Measurements from ENCODE around the gene TSHZ2.
A peak's percentile ranks its signal among the peaks of the same experiment; 100 is the strongest.
"Not testable (repeated sequence)": the region's sequence is repeated elsewhere in the genome, so short reads cannot be mapped to it uniquely, and the experiment has no call there.

Gene TSHZ2

DNA sequence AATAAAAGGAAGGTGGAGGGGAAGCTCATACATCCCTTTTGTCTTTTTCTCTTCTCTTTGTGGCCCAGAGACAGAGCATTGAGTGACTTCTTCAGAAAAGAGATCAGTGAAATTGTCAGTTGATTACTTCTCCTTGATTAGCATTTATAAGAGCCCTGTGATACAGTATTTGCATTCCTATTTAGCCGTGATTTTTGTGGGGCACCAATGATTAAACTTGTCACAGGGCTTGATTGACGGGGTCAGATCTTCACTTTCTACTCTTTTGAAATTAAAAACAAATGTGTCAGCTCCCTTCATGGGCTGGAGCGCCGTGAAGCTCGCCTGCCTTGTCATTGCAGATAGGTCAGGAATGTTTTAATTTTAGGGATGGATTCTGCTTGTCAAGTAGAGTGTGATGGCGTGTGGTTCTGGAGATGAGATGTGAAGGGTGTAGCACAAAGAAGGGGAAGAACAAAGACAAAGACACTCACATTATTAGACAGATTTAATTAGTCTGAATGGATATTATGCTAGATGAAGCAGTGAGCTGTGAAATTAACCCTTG lies 454.7 kb downstream of the TSHZ2 start:
- peaks cover 6% of the 10 kb centered on the region for H3K27me3 Mint-ChIP-seq
- DNase-seq = no peak
- H3K9me3 Mint-ChIP-seq = no peaks in the 10 kb centered on the region
- H3K4me3 Mint-ChIP-seq = no peak overlapping the region
- ATAC-seq = no peak
- H3K4me1 Mint-ChIP-seq = no peaks in the 10 kb centered on the region
- H3K27ac Mint-ChIP-seq = no peak overlapping the region
- no peaks in the 10 kb centered on the region for H3K36me3 Mint-ChIP-seq (ENCODE audit: low read depth)

DNA sequence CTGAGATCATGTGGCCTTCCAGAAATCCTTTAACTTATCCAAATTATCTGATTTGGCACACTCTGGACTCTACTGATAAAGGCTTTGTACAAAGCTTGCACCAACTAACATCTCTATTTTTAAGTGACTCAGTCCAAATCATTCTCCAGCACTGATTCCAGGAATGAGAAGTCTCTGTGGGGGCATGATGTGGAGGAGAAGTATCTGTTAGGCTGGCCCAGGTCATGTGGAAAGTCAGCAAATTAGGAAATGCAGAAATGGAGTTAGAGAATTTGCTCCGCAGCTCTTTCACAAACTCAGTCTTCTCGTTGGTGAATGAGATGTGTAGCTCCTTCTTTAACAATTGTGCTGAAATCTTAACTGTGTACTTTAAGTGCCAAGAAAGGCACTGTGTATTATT lies 455.8 kb downstream of the TSHZ2 start:
- H3K4me3 Mint-ChIP-seq = no peak overlapping the region
- peaks cover 6% of the 10 kb centered on the region for H3K27me3 Mint-ChIP-seq
- DNase-seq (no peak), ATAC-seq (no peak)
- H3K36me3 Mint-ChIP-seq (ENCODE audit: low read depth) = no peaks in the 10 kb centered on the region
- no peaks in the 10 kb centered on the region for H3K4me1 Mint-ChIP-seq
- no peaks in the 10 kb centered on the region for H3K9me3 Mint-ChIP-seq
- H3K27ac Mint-ChIP-seq = no peak overlapping the region

DNA sequence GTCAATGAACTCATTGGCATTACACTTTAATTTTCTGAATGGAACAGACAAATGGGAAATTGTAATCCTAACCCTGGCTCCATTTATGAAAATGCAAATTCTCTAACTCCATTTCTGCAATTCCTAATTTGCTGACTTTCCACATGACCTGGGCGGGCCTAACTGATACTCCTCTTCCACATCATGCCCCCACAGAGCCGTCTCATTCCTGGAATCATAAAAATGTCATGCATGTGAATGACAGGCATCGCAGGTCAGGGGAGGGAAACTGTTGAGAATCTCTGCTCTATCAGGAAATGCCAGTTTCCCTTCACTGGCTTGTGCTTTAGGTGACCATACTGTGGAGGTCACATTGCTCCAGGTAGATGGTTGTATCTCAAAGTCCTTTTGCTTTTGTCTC lies 456.4 kb downstream of the TSHZ2 start:
- no peak overlapping the region for H3K4me3 Mint-ChIP-seq
- no peaks in the 10 kb centered on the region for H3K36me3 Mint-ChIP-seq (ENCODE audit: low read depth)
- ATAC-seq (no peak), DNase-seq (no peak)
- H3K9me3 Mint-ChIP-seq = no peaks in the 10 kb centered on the region
- H3K27ac Mint-ChIP-seq = no peak overlapping the region
- H3K27me3 Mint-ChIP-seq = peaks cover 4% of the 10 kb centered on the region
- H3K4me1 Mint-ChIP-seq = no peaks in the 10 kb centered on the region

DNA sequence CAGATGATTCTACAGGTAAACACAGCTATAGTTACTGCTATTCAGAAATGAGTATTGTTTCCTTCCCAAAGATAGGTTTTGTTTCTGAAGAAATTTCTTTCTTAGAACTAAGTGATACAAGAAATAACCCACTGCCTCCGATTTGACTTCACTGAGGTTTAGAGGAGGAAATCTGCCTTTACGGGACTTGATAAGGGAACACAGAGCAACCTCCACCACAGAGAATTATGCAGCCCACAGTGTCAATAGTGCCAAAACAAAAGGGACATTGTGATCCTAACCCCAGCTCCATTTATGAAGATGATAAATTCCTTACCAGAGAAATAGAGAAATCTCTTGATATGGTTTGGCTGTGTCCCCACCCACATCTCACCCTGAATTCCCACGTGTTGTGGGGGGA lies 456.8 kb downstream of the TSHZ2 start:
- no peak overlapping the region for H3K4me3 Mint-ChIP-seq
- no peaks in the 10 kb centered on the region for H3K4me1 Mint-ChIP-seq
- no peak overlapping the region for H3K27ac Mint-ChIP-seq
- peaks cover 3% of the 10 kb centered on the region for H3K27me3 Mint-ChIP-seq
- DNase-seq = no peak
- no peaks in the 10 kb centered on the region for H3K9me3 Mint-ChIP-seq
- ATAC-seq = no peak
- H3K36me3 Mint-ChIP-seq (ENCODE audit: low read depth) = no peaks in the 10 kb centered on the region

DNA sequence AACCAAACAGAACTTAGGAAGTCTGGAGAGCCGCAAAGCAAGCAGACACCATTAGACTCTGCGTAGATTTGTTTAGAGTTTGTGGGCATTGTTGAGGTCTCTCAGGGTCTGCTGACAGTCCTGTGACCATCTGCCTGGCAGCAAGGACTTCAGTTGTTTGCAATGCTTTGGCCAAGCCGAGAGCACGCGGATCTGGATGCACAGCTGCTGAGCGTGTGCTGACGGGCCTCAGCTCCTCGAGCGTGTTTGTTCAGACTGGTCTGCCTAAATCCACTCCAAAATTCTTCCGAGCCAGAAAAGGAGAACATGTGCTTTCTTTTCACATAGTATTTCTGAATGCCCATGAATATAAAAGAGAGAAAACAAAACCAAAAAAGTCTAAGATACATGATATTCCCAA lies 462.5 kb downstream of the TSHZ2 start:
- no peak for ATAC-seq
- H3K9me3 Mint-ChIP-seq = no peaks in the 10 kb centered on the region
- no peak overlapping the region for H3K27ac Mint-ChIP-seq
- no peak overlapping the region for H3K4me3 Mint-ChIP-seq
- no peaks in the 10 kb centered on the region for H3K4me1 Mint-ChIP-seq
- DNase-seq = no peak
- H3K27me3 Mint-ChIP-seq = no peaks in the 10 kb centered on the region
- H3K36me3 Mint-ChIP-seq (ENCODE audit: low read depth) = no peaks in the 10 kb centered on the region

DNA sequence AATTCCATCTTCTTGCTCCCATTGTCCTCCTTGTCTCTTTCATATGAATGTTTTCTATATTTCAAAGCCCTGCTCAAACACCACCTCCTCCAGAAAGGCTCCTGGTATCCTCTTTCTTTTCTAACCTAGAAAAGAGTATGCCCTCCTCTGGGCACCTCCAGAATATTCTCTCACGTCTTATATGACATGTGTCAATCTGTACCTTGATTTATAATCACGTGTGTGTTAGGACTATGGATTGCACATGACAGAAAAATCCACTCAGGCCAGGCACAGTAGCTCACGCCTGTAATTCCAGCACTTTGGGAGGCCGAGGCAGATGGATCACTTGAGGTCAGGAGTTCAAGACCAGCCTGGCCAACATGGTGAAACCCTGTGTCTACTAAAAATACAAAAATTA lies 464.8 kb downstream of the TSHZ2 start:
- H3K4me3 Mint-ChIP-seq; H3K36me3 Mint-ChIP-seq (ENCODE audit: low read depth); H3K4me1 Mint-ChIP-seq; DNase-seq; H3K27me3 Mint-ChIP-seq; ATAC-seq; H3K9me3 Mint-ChIP-seq; H3K27ac Mint-ChIP-seq: not testable (repeated sequence)

DNA sequence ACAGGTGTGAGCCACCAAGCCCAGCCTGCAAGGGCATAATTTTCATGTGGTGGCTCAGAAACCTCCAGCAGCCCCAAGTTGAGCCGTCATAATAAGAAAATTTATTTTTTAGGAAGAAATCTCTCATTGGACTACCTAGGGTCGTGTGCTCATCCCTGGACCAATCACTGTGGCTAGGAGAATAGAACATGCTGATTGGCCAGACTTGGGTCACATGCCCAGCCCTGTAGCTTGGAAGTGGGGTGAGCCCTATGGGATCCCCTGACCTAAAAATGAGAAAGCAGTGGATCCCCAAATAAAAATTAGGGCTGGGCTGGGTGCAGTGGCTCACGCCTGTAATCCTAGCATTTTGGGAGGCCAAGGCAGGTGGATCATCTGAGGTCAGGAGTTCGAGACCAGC lies 466.2 kb downstream of the TSHZ2 start:
- no peak for DNase-seq
- Mint-ChIP-seq H3K27me3 (no peaks in the 10 kb centered on the region), H3K36me3 (ENCODE audit: low read depth) (no peaks in the 10 kb centered on the region), H3K27ac (no peak overlapping the region), H3K4me1 (no peaks in the 10 kb centered on the region), H3K9me3 (no peaks in the 10 kb centered on the region), H3K4me3 (no peak overlapping the region)
- no peak for ATAC-seq

DNA sequence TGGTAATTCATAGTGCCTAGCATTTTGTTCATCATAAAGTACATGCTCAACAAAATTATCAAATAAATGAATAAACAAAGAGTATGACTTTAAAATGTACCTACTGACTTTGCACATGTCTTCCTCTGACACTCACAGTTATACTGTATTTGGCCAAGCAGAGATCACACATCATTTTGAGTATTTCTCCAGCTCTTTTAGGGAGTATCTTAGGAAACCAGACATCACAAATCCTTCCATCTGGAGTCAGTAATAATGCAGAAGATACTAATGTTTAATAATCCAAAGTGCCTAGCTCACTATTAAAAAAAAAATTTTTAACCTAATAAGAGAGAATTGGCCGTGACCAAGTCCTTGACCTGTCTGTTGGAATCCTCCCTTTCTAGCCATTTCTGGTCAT lies 466.9 kb downstream of the TSHZ2 start:
- Mint-ChIP-seq H3K4me1 (no peaks in the 10 kb centered on the region), H3K4me3 (no peak overlapping the region), H3K27me3 (no peaks in the 10 kb centered on the region), H3K9me3 (no peaks in the 10 kb centered on the region), H3K36me3 (ENCODE audit: low read depth) (no peaks in the 10 kb centered on the region), H3K27ac (no peak overlapping the region)
- DNase-seq (no peak), ATAC-seq (no peak)

DNA sequence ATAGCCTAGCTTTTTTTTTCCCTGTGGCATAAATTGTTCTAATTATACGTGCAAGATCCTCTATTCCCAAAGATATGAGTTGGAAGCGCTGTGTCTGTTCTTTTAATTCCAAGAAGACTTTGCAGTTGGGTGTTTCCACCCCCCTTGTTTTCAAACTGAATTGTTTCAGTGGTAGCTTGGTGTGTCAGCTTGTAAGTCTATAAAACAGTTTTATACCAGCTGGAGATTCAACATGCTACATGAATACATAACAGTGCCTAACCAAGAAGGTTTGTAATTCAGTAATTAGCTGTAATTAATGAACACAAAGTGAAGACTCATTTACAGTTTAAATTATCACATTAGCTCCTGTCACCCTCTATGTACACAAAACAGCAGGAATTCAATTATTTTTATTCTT lies 467.5 kb downstream of the TSHZ2 start:
- Mint-ChIP-seq H3K4me3 (no peak overlapping the region), H3K27me3 (no peaks in the 10 kb centered on the region), H3K36me3 (ENCODE audit: low read depth) (no peaks in the 10 kb centered on the region), H3K27ac (no peak overlapping the region), H3K4me1 (no peaks in the 10 kb centered on the region), H3K9me3 (no peaks in the 10 kb centered on the region)
- ATAC-seq (no peak), DNase-seq (no peak)

DNA sequence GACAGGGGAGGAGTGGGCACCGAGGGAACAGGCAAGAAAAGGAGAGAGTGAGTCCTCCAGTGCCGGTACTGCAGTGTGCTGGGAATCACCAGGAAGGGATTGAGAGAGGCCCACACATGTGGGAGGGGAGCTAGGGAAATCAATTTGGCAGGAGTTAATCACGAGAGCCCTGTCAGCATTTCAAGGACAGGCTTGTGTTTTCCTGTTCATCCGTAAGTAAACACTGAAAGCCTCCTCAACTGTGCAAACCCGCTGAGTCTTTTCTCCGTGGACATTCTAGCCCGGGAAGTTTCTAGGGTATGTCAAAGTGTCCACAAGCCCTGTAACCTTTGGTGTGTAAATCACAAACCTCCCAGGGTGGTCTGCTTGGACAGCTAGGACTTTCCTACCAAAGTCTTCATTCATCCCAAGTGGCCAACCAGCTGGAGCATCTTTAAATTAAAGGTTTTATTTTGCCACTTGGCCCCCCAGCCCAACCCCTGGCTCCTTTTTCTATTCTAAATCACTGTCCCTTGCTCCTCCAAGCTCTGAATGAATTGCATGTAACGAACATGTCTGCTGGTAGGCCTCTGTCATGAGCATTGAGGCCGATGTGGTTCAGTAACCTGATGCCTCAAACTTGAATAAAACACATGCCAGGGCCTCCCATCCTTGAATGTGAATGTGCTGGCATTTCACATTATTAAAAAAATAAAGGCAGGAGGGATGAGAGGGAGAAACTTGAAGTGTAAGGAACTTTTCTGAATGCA lies 472.4 kb downstream of the TSHZ2 start:
- DNase-seq = no peak
- Mint-ChIP-seq H3K9me3 (peaks cover 24% of the 10 kb centered on the region), H3K36me3 (ENCODE audit: low read depth) (peaks cover 14% of the 10 kb centered on the region), H3K27ac (no peak overlapping the region), H3K4me1 (peaks cover 11% of the 10 kb centered on the region), H3K27me3 (no peaks in the 10 kb centered on the region), H3K4me3 (no peak overlapping the region)
- no peak for ATAC-seq

DNA sequence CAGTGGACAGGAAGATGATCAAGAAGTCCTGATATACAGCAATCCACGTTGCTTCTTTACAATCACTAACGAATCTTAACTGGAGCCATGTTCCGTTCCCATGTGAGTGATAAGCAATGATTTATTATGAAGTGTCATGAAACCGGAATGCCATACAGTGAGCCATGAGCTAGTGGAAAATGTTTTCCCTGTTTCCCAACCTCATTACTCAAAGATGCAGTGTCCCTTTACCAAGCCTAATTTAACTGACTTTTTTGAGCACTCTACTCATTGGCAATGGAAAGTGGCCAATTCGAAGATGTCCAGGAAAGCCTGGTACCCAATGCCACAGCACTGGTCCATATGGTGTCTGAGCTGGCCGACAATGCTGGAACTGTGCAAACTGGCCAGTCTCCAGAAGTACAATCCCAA lies 473.2 kb downstream of the TSHZ2 start:
- Mint-ChIP-seq H3K4me3 (no peak overlapping the region), H3K9me3 (peaks cover 31% of the 10 kb centered on the region), H3K36me3 (ENCODE audit: low read depth) (peaks cover 14% of the 10 kb centered on the region), H3K4me1 (peaks cover 11% of the 10 kb centered on the region), H3K27me3 (no peaks in the 10 kb centered on the region), H3K27ac (no peak overlapping the region)
- DNase-seq = no peak
- no peak for ATAC-seq

DNA sequence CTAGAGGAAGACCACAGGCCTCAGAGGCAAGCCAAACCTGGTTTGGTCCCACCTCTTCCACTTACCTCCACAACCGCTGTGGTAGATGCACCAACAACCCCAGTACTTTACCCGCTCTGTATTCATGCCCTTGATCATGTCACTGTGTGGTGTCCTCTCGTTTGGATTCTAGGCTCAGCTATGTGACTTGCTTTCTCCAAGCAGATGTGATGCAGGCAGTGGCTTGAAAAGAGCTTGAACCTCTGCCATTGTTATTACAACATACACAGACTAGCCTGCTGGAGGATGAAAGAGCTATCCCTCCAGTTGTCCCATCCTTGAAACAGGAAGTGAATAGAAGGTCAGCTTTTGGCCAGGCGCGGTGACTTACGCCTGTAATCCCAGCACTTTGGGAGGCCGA lies 473.8 kb downstream of the TSHZ2 start:
- ATAC-seq (no peak), DNase-seq (no peak)
- H3K27me3 Mint-ChIP-seq = no peaks in the 10 kb centered on the region
- no peak overlapping the region for H3K4me3 Mint-ChIP-seq
- H3K9me3 Mint-ChIP-seq = peaks cover 31% of the 10 kb centered on the region
- no peak overlapping the region for H3K27ac Mint-ChIP-seq
- peaks cover 14% of the 10 kb centered on the region for H3K36me3 Mint-ChIP-seq (ENCODE audit: low read depth)
- peaks cover 11% of the 10 kb centered on the region for H3K4me1 Mint-ChIP-seq

DNA sequence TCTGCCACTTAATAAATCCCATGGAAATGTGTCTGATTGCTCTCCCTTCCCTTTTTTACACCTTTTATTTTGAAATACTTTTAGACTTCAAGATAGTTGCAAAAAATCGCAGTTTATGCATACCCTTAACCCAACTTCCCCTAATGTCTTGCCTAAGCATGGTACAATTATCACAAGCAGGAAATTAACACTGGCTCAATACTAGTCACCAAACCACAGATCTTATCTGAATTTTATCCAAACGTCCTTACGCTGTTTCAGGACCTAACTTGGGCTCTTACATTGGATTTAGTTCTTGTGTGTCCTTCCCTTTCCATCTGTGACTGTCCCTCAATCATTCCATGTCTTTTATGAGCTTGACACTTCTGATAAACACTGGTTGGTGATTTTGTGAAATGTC lies 475.2 kb downstream of the TSHZ2 start:
- DNase-seq = no peak
- Mint-ChIP-seq H3K36me3 (ENCODE audit: low read depth) (peaks cover 14% of the 10 kb centered on the region), H3K9me3 (peaks cover 36% of the 10 kb centered on the region), H3K27ac (no peak overlapping the region), H3K27me3 (no peaks in the 10 kb centered on the region), H3K4me3 (no peak overlapping the region), H3K4me1 (peaks cover 11% of the 10 kb centered on the region)
- no peak for ATAC-seq

DNA sequence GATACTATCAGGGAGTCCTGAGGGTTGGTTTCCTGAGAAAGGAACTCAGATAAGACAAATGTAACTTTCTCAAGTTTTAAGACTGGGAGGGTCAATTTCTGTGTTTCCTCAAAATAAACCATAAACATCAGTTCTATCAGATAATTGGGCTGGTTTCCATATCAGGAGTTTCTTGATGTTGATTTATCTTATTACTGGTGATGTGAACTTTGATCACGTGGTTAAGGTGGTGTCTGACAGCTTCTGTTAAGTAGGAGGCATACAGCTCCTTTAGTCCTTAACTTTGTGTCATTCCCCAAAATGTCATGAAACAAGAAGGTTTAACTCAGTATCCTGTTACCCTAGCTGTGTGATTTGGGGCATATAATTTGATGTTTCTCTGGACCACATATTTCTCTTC lies 476.3 kb downstream of the TSHZ2 start:
- peaks cover 39% of the 10 kb centered on the region for H3K9me3 Mint-ChIP-seq
- peaks cover 14% of the 10 kb centered on the region for H3K36me3 Mint-ChIP-seq (ENCODE audit: low read depth)

DNA sequence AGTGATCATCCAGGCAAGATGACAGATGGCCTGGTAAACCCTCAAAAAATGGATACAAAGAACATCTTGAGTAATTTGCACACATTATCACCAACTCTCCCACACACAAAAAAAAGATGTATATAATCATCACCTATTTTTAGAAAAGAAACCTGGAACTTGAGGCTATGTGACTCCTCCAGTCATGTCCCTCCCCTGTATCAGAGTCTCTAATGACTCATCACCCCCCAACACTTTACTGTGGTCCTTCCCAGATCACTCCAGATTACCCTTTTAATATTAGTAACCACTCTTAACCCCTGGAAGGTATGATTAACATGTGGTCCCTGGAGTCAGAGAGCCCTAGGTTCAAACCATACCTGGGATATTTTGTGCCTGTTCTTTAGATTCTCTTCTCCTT lies 476.7 kb downstream of the TSHZ2 start:
- Mint-ChIP-seq H3K36me3 (ENCODE audit: low read depth) (peaks cover 14% of the 10 kb centered on the region), H3K4me3 (no peak overlapping the region), H3K27me3 (no peaks in the 10 kb centered on the region), H3K27ac (peak overlapping the region; percentile 50), H3K9me3 (peaks cover 41% of the 10 kb centered on the region), H3K4me1 (peaks cover 11% of the 10 kb centered on the region)
- DNase-seq (no peak), ATAC-seq (peak; percentile 79)

More for the DNA sequence above, 476.3 kb downstream of the TSHZ2 start:
- no peaks in the 10 kb centered on the region for H3K27me3 Mint-ChIP-seq
- H3K4me3 Mint-ChIP-seq = no peak overlapping the region
- peak overlapping the region; percentile 50 for H3K27ac Mint-ChIP-seq
- peaks cover 11% of the 10 kb centered on the region for H3K4me1 Mint-ChIP-seq
- DNase-seq (no peak), ATAC-seq (peak; percentile 20)

DNA sequence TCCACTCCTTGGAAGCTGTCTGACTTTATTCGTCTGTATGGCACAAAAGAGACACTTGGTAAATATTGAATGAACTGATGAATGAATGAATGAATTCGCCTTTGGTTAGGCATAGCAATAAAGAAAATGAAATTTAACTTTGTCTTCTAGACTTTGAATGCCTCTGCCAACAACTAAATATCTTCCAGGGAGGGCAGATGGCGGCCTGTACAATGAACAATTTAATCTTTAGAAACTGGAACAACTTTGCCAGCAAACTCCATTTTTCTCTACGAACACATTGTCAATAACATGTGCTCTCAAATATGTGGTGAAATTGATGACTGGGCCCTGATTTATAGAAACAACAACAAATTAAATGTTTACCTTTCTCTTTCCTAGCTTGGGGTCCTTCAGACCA lies 480.9 kb downstream of the TSHZ2 start:
- DNase-seq (no peak), ATAC-seq (no peak)
- Mint-ChIP-seq H3K9me3 (peaks cover 39% of the 10 kb centered on the region), H3K27me3 (no peaks in the 10 kb centered on the region), H3K27ac (no peak overlapping the region), H3K4me3 (no peak overlapping the region), H3K4me1 (peaks cover 12% of the 10 kb centered on the region), H3K36me3 (ENCODE audit: low read depth) (peaks cover 15% of the 10 kb centered on the region)

All from activated naive CD8-positive, alpha-beta T cell treated with anti-CD3 and anti-CD28 coated beads, Interleukin-2, amount 50 U/mL, for 24 hours (primary cell).